Esophagus muscularis mucosa (tissue), 4 donors: ENCODE results near the gene C6orf136.

Experiments
- CTCF ChIP-seq, 3 experiments: fragments of 200-600 bp in 2 of 3; fragments of 450-650 bp in 1 of 3; sonication (generic) in 2 of 3; IDR thresholded peaks; one replicate each; pipeline ENCODE4 v1.5.1; 2017 to 2019; ENCODE audit warnings: antibody characterized with exemption in 3 of 3, mild to moderate bottlenecking in 2 of 3, moderate library complexity in 1 of 3
- EP300 ChIP-seq: sonication (generic); formaldehyde crosslinking; IDR thresholded peaks from one replicate; pipeline ENCODE4 v1.6.1; 2017; ENCODE audit warnings: antibody characterized with exemption
- POLR2A ChIP-seq: fragments of 450-650 bp; IDR thresholded peaks from one replicate; pipeline ENCODE4 v1.6.1; 2017; ENCODE audit warnings: antibody characterized with exemption, moderate library complexity, mild to moderate bottlenecking, low read depth
- POLR2AphosphoS5 ChIP-seq, 2 donors: sonication (generic); formaldehyde crosslinking; IDR thresholded peaks; one replicate each; pipeline ENCODE4 v1.6.1; 2017; ENCODE audit warnings: antibody characterized with exemption in 2 of 2

GRCh38 chr6:30599625-30600324 is 47.2 kb upstream of the C6orf136 start:
- no peak for TF ChIP-seq POLR2A
- no peak for TF ChIP-seq CTCF (IDR thresholded peaks at IDR 0.05)
- no peak for TF ChIP-seq EP300
- no peak for TF ChIP-seq POLR2AphosphoS5 (IDR thresholded peaks at IDR 0.05)
